MCF 10A (cell line): Measurements from ENCODE around the gene TMEM164. TPM values are rescaled to one million over a fixed set of nuclear protein-coding genes. Genes with fewer than 3 reads are reported as not detected.

Experiments used
- BruUV-seq: library from RNA; stranded (reverse); fragments of 400-500 nt; replicated peaks from 2 replicates; lab custom pipeline; 2021; lab: Mats Ljungman, UMichigan
- CTCF ChIA-PET: fragments of 300-600 bp; sonication (Branson Sonifier 250); formaldehyde crosslinking; extraction: SDS; loops from one replicate; lab custom pipeline; 2021; ENCODE audit warnings: antibody characterized with exemption, inconsistent platforms; lab: Yijun Ruan, JAX
- POLR2A ChIA-PET: fragments of 300-600, 350-650 bp; sonication (Branson Sonifier 250); formaldehyde crosslinking; extraction: SDS; loops from one replicate; lab custom pipeline; 2020; ENCODE audit warnings: antibody characterized with exemption, inconsistent platforms; lab: Yijun Ruan, JAX
- DNase-seq: peaks from one replicate; pipeline ENCODE4 v3.0.0-alpha.2; 2018; ENCODE audit not compliant: unreplicated experiment
- H3K27ac Mint-ChIP-seq: one replicate; pipeline ENCODE4 v1.8.0; 2022; ENCODE audit warnings: mild to moderate bottlenecking, low read depth, mixed read lengths; ENCODE audit not compliant: unreplicated experiment
- H3K27me3 Mint-ChIP-seq: one replicate; pipeline ENCODE4 v1.8.0; 2022; ENCODE audit warnings: mixed read lengths; ENCODE audit not compliant: insufficient read depth, unreplicated experiment
- H3K36me3 Mint-ChIP-seq: one replicate; pipeline ENCODE4 v1.8.0; 2022; ENCODE audit warnings: mild to moderate bottlenecking, moderate library complexity, mixed read lengths; ENCODE audit not compliant: insufficient read depth, unreplicated experiment
- H3K4me1 Mint-ChIP-seq: one replicate; pipeline ENCODE4 v1.8.0; 2022; ENCODE audit warnings: mixed read lengths; ENCODE audit not compliant: insufficient read depth, unreplicated experiment
- H3K4me3 Mint-ChIP-seq: one replicate; pipeline ENCODE4 v1.8.0; 2022; ENCODE audit warnings: mild to moderate bottlenecking, moderate library complexity, mixed read lengths; ENCODE audit not compliant: unreplicated experiment
- H3K9me3 Mint-ChIP-seq: one replicate; pipeline ENCODE4 v1.8.0; 2022; ENCODE audit warnings: mixed read lengths; ENCODE audit not compliant: unreplicated experiment
- intact Hi-C: fragments of 100-400 bp; cut with micrococcal nuclease; formaldehyde crosslinking; loops from 2 replicates; pipeline ENCODE4 v1.14.1; 2022
- total RNA-seq: library from RNA; stranded (reverse); gene quantifications from 2 replicates; pipeline ENCODE4 v1.2.3, GENCODE V29; 2022
- TF ChIP-seq, protein P1 (sequence below): fragments of 200-600 bp; IDR thresholded peaks from one replicate; pipeline ENCODE4 v1.8.0; 2022; ENCODE audit warnings: antibody characterized with exemption, mild to moderate bottlenecking; ENCODE audit not compliant: unreplicated experiment

The TMEM164 gene
- total RNA-seq, 1 experiment from 2014 or later, result 39.2 TPM

DNA sequence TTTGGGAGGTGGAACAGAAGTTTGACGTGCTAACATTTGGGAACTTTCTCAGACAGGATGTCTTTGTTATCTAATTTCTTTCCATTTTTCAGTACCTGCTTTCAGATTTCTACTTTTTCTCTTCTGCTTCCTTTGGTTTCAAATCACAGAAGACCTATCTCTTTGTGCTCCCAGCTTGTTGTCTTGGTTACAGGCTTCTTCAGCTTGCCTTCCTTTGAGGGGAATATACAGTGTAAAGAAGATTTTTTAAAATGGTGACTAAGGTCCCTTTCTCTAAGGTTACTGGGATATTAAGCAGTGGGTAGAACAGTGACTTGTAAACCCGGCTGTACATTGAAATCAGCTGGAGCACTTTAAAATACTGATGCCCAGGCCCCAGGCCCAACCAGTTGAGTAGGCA, 48.0 kb downstream of the TMEM164 start:
- Mint-ChIP-seq H3K4me1 (peaks cover 6% of the 10 kb centered on the region), H3K4me3 (no peak overlapping the region), H3K27me3 (peaks cover 85% of the 10 kb centered on the region), H3K36me3 (peaks cover 16% of the 10 kb centered on the region), H3K27ac (no peak overlapping the region), H3K9me3 (no peaks in the 10 kb centered on the region)
- no TSS peak for BruUV-seq
- no peak for DNase-seq
- ChIA-PET CTCF (interaction anchor here (1.1 kb wide), 1 partner anchor 96 kb away, joined by 3 read pairs; no protein-coding TSS in a partner anchor), POLR2A (interaction anchor here (1.2 to 1.5 kb wide), 2 partner anchors 13 to 25 kb away, joined by 3 to 4 read pairs; no protein-coding TSS in a partner anchor)
- TF ChIP-seq, protein P1, sequence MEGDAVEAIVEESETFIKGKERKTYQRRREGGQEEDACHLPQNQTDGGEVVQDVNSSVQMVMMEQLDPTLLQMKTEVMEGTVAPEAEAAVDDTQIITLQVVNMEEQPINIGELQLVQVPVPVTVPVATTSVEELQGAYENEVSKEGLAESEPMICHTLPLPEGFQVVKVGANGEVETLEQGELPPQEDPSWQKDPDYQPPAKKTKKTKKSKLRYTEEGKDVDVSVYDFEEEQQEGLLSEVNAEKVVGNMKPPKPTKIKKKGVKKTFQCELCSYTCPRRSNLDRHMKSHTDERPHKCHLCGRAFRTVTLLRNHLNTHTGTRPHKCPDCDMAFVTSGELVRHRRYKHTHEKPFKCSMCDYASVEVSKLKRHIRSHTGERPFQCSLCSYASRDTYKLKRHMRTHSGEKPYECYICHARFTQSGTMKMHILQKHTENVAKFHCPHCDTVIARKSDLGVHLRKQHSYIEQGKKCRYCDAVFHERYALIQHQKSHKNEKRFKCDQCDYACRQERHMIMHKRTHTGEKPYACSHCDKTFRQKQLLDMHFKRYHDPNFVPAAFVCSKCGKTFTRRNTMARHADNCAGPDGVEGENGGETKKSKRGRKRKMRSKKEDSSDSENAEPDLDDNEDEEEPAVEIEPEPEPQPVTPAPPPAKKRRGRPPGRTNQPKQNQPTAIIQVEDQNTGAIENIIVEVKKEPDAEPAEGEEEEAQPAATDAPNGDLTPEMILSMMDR, result no peak
- intact Hi-C loops, result no loop called here

DNA sequence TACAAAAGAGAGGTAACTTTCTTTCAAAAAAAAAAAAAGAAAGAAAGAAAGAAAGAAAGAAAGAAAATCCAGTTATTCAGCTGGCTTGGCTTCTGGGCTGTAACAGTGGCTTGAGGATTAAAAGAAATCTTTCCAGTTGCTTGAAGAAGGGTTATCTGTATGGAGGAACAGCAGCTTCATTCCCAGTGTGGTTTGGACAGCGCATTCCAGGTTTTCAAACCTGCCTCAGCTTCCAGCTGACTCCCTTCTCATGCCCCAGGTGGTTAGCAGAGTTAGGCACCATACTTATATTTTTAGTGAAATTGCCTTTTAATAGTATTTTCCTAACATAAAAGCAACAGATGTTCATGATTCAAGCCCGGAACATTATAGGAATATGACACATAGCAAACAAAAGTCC, 48.6 kb downstream of the TMEM164 start:
- Mint-ChIP-seq H3K9me3 (no peaks in the 10 kb centered on the region), H3K27me3 (peaks cover 85% of the 10 kb centered on the region), H3K27ac (no peak overlapping the region), H3K4me1 (peaks cover 6% of the 10 kb centered on the region), H3K36me3 (peaks cover 16% of the 10 kb centered on the region), H3K4me3 (no peak overlapping the region)
- intact Hi-C loops, result no loop called here
- ChIA-PET CTCF (interaction anchor here (0.6 to 1.1 kb wide), 2 partner anchors 44 to 95 kb away, joined by 3 to 6 read pairs; no protein-coding TSS in a partner anchor), POLR2A (interaction anchor here (1.5 kb wide), 1 partner anchor 25 kb away, joined by 4 read pairs; no protein-coding TSS in a partner anchor)
- BruUV-seq, result no TSS peak
- no peak for DNase-seq
- TF ChIP-seq, protein P1, result no peak

DNA sequence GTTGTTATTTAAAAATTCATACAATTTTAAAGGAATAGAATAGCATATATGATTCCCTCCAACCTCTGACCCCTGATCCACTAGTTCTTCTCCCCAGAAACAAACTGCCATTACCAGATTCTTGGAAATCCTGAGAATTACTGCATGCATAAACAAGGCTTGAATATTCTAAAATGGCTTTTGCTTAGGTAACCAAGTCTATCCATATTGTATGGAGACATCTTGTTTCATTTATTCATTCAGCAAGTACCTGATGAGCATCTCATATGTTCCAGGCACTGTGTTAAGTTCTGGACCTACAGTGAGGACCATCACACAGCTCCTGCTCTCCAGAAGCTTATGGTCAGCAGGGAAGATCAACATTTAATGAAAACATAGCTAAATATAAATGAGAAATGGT, 49.4 kb downstream of the TMEM164 start:
- Mint-ChIP-seq H3K27ac (no peak overlapping the region), H3K27me3 (peaks cover 85% of the 10 kb centered on the region), H3K9me3 (no peaks in the 10 kb centered on the region), H3K4me3 (no peak overlapping the region), H3K36me3 (peaks cover 16% of the 10 kb centered on the region), H3K4me1 (peaks cover 6% of the 10 kb centered on the region)
- intact Hi-C loops, result no loop called here
- no TSS peak for BruUV-seq
- POLR2A ChIA-PET, result no interaction called here
- DNase-seq, result no peak
- TF ChIP-seq, protein P1, result no peak
- CTCF ChIA-PET, result interaction anchor here (0.6 kb wide), 1 partner anchor 12 kb away, joined by 4 read pairs; no protein-coding TSS in a partner anchor

DNA sequence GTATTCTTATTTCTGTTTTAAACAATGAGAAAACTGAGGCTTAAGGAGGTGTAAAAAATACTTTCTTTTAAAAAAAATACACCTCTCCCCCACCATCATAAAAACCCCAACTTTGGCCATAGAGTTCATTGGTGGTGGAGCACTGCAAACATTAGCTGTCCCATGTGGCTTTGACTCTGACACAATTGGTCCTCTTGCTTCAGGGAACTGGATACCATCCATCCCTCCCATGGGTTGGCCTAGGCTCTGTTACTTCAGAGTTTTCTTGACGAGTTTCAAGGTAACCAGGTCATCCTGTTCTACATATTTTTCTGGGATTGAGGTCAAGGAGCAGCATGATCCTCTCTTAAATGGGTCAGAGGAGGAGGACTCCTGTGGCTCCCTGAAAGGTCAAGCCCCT, 50.5 kb downstream of the TMEM164 start:
- H3K9me3 Mint-ChIP-seq, result no peaks in the 10 kb centered on the region
- CTCF ChIA-PET, result no interaction called here

More for the DNA sequence above, 50.5 kb downstream of the TMEM164 start:
- H3K4me3 Mint-ChIP-seq, result no peak overlapping the region
- H3K27me3 Mint-ChIP-seq, result peaks cover 85% of the 10 kb centered on the region
- POLR2A ChIA-PET, result no interaction called here
- no peak for DNase-seq
- H3K4me1 Mint-ChIP-seq, result peaks cover 6% of the 10 kb centered on the region
- intact Hi-C loops, result no loop called here
- no peak overlapping the region for H3K27ac Mint-ChIP-seq
- peaks cover 16% of the 10 kb centered on the region for H3K36me3 Mint-ChIP-seq
- TF ChIP-seq, protein P1, result no peak
- BruUV-seq, result no TSS peak
